Glutamatergic neuron (in vitro differentiated cells): ENCODE data around the gene ANKRD13A. TPM values are rescaled to one million over a fixed set of nuclear protein-coding genes. Genes with fewer than 3 reads are reported as not detected.
"Not testable (repeated sequence)": the region's sequence is repeated elsewhere in the genome, so short reads cannot be mapped to it uniquely, and the experiment has no call there.

ENCODE experiments used
- DNase-seq: peaks from one replicate; pipeline ENCODE4 v3.0.0; 2022
- H3K27ac Mint-ChIP-seq: one replicate; pipeline ENCODE4 v1.8.0; 2020; ENCODE audit warnings: mild to moderate bottlenecking, mixed read lengths, inconsistent platforms; ENCODE audit not compliant: unreplicated experiment
- H3K27me3 Mint-ChIP-seq: one replicate; pipeline ENCODE4 v1.8.0; 2020; ENCODE audit warnings: mild to moderate bottlenecking, moderate library complexity, mixed read lengths, inconsistent platforms; ENCODE audit not compliant: unreplicated experiment
- H3K36me3 Mint-ChIP-seq: one replicate; pipeline ENCODE4 v1.8.0; 2020; ENCODE audit warnings: mild to moderate bottlenecking, mixed read lengths, inconsistent platforms; ENCODE audit not compliant: unreplicated experiment
- H3K4me1 Mint-ChIP-seq: one replicate; pipeline ENCODE4 v1.8.0; 2020; ENCODE audit warnings: mild to moderate bottlenecking, low read depth, mixed read lengths, inconsistent platforms; ENCODE audit not compliant: unreplicated experiment
- H3K4me3 Mint-ChIP-seq: one replicate; pipeline ENCODE4 v1.8.0; 2020; ENCODE audit warnings: mild to moderate bottlenecking, mixed read lengths, inconsistent platforms; ENCODE audit not compliant: unreplicated experiment
- H3K9me3 Mint-ChIP-seq: one replicate; pipeline ENCODE4 v1.8.0; 2020; ENCODE audit warnings: mild to moderate bottlenecking, moderate library complexity, mixed read lengths, inconsistent platforms; ENCODE audit not compliant: unreplicated experiment
- CTCF ChIP-seq: fragments of 200-600 bp; sonication (generic); IDR thresholded peaks from one replicate; pipeline ENCODE4 v1.5.0; 2021; ENCODE audit not compliant: partially characterized antibody, unreplicated experiment
- total RNA-seq: library from RNA; stranded (reverse); fragmentation: NEBNext Ultra II Directional; extraction: Animal tissue kit (Norgen Biotek cat#: 25700); gene quantifications from one replicate; pipeline ENCODE4 v1.2.1, GENCODE V29; 2021; ENCODE audit not compliant: unreplicated experiment

The ANKRD13A gene
- total RNA-seq, 1 donor from 2014 or later = 139 TPM

DNA sequence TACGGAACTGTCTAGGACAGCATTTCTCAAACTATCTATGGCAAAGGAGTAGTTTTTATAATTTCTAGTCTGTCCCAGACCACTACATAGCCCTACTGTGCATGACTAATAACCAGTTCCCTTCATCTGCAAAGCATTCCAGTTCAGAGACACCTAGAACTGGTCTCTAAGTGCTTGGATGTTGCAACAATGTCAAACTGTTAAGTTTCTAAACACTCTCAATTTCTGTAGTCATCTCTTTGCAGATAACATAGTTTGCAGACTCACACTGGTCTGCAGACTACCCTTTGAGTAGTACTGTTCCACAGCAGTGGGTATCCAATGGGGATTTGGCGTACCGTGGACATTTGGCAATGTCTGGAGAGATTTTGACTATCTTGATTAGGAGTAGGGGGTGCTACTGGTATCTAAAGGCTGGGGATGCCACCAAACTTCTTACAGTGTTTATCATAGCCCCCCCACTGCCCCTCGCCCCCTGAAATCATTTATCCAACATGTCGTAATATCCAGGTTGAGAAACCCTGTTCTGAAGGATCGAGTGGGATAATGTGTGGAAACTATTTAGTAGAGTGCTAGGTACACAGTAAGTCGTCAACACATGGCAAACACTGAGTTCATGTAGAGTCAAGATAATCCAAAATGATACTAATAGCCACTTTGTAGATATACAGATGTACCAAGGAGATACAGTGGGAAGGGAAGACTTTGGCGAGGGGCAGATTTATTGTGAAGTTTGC, 47.4 kb downstream of the ANKRD13A start:
- Mint-ChIP-seq H3K27ac (no peak overlapping the region), H3K27me3 (peaks cover 8% of the 10 kb centered on the region), H3K4me1 (peaks cover 20% of the 10 kb centered on the region), H3K9me3 (peaks cover 3% of the 10 kb centered on the region), H3K36me3 (no peaks in the 10 kb centered on the region), H3K4me3 (peak overlapping the region; percentile 91)
- DNase-seq = no peak
- TF ChIP-seq CTCF = no peak

DNA sequence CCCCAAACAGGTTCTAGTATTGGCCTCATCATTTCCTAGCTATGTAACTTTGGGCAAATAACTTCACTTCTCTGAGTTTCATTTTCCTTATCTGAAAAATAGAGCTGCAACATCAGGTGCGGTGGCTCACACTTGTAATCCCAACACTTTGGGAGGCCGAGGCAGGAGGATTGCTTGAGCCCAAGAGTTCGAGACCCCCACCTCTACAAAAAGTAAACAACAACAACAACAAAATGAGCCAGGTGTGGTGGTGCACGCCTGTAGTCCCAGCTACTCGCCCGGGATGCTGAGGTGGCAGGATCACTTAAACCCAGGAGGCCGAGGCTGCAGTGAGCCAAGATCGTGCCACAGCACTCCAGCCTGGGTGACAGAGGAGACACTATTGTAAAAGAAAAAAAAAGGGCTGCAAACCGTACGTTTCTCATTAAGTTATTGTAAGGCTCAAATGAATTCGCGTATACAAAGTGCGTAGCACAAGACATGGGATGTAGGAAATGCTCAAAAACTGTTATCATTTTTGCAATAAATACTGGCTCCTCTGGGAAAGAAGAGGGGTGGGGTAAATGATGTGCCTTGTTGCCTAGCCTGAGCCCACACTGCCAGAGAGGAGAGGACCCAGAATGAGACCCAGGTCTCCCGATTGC, 48.2 kb downstream of the ANKRD13A start:
- H3K27ac Mint-ChIP-seq = peak overlapping the region; percentile 83
- peaks cover 19% of the 10 kb centered on the region for H3K4me1 Mint-ChIP-seq
- H3K36me3 Mint-ChIP-seq = no peaks in the 10 kb centered on the region

DNA sequence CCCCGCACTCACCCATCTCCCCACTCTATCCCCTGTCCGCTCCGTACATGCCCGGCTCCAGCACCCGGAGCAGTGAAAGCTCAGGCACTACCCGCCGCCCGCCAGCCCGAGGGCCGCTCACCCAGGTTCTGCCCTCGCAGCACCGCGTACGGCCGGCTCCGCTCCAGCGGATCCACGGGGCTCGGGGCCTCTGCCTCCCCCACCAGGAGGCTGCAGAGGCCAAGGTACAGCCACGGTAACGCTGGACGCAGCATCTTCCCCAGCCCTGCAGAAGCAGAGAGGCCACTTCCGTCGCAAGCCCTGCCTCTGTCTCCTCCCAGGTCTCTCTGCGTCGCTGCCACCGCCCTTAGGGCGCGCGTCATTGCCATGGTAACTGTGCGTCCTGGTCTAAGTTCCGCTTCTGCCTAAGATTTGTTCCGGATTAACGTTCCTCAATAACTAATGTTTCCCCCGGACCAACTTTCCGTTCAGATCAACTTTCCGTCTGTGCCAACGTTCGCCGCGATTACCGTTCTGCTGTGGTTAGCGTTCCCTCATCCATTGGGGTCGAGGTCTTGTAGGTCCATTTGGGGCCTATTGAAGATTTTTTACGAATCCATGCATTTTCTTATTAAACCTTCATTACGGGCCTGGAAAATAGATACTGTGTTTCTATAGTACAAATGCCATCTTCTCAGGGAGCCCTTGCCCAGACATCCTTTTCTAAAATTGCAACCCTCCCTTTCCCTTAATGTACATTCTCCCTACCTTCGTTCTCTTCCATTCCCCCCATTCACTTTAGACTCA, 49.2 kb downstream of the ANKRD13A start, which contains the start of gene C12orf76:
Gene C12orf76, minus strand, starts transcription at position 281 of the 786 bp plus-strand sequence. Its CDS starts 27 bp downstream, at position 254.
- H3K27me3 Mint-ChIP-seq = peaks cover 8% of the 10 kb centered on the region
- peaks cover 13% of the 10 kb centered on the region for H3K4me1 Mint-ChIP-seq
- peak within 1 kb of the TSS; percentile 83 for H3K27ac Mint-ChIP-seq

More for the DNA sequence above, 48.2 kb downstream of the ANKRD13A start:
- peak overlapping the region; percentile 91 for H3K4me3 Mint-ChIP-seq
- no peak for TF ChIP-seq CTCF
- peaks cover 3% of the 10 kb centered on the region for H3K9me3 Mint-ChIP-seq
- H3K27me3 Mint-ChIP-seq = peaks cover 8% of the 10 kb centered on the region
- no peak for DNase-seq

GRCh38 chr12:110049034-110049433, 49.8 kb downstream of the ANKRD13A start:
- not testable (repeated sequence) for DNase-seq, H3K9me3 Mint-ChIP-seq, H3K27me3 Mint-ChIP-seq, H3K36me3 Mint-ChIP-seq
- Mint-ChIP-seq H3K4me1 (peaks cover 13% of the 10 kb centered on the region), H3K27ac (peak overlapping the region; percentile 83), H3K4me3 (peak overlapping the region; percentile 91)

More for the DNA sequence above, 49.2 kb downstream of the ANKRD13A start, which contains the start of gene C12orf76:
- H3K4me3 Mint-ChIP-seq = peak within 1 kb of the TSS; percentile 91
- peaks cover 3% of the 10 kb centered on the region for H3K9me3 Mint-ChIP-seq
- peak; percentile 86 for DNase-seq
- TF ChIP-seq CTCF = no peak
- H3K36me3 Mint-ChIP-seq = no peaks in the 10 kb centered on the region

DNA sequence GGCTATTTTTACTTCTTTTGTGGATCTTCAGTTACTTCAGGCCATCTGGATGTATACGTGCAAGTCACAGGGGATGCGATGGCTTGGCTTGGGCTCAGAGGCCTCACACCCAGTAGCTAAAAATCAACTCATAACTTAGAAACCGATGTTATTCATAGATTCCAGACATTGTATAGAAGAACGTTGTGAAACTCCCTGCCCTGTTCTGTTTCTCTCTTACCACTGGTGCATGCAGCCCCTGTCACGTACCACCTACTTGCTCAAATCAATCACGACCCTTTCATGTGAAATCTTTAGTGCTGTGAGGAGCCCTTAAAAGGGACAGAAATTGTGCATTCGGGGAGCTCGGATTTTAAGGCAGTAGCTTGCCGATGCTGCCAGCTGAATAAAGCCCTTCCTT, 50.4 kb downstream of the ANKRD13A start:
- DNase-seq, H3K36me3 Mint-ChIP-seq, H3K27ac Mint-ChIP-seq, H3K27me3 Mint-ChIP-seq, H3K9me3 Mint-ChIP-seq: not testable (repeated sequence)
- Mint-ChIP-seq H3K4me1 (peaks cover 13% of the 10 kb centered on the region), H3K4me3 (peak overlapping the region; percentile 91)
